Endothelial cell of umbilical vein (primary cell): ENCODE results near the gene BHLHA15. TPM values are rescaled to one million over a fixed set of nuclear protein-coding genes. Genes with fewer than 3 reads are reported as not detected.

Source experiments
- BruUV-seq: library from RNA; stranded (reverse); fragments of 400-500 nt; replicated peaks from 2 replicates; lab custom pipeline; 2021; lab: Mats Ljungman, UMichigan
- CTCF ChIA-PET: fragments of 300-600, 350-600 bp; sonication (Branson Sonifier 250); formaldehyde crosslinking; loops from one replicate; lab custom pipeline; 2021; ENCODE audit warnings: antibody characterized with exemption, inconsistent platforms; lab: Charles Lee
- POLR2A ChIA-PET: fragments of 300-600, 350-600 bp; sonication (Branson Sonifier 250); formaldehyde crosslinking; loops from one replicate; lab custom pipeline; 2021; ENCODE audit warnings: antibody characterized with exemption, inconsistent platforms; lab: Charles Lee
- DNase-seq: peaks from one replicate; pipeline ENCODE4 v3.0.0-alpha.2; 2011; ENCODE audit warnings: low read depth, low spot score
- FAIRE-seq: peaks from 2 replicates; lab custom pipeline; 2011; peaks lifted over from hg19 to GRCh38; lab: Jason Lieb, UNC
- H2AFZ ChIP-seq: 2 replicates; pipeline ENCODE4 v1.6.0; 2012; ENCODE audit warnings: low read depth, low read length, control low read depth, inconsistent platforms
- H3K27ac ChIP-seq: 2 replicates; pipeline ENCODE4 v1.5.1; 2011; ENCODE audit warnings: low read depth, mild to moderate bottlenecking, control low read depth, low read length, moderate library complexity; ENCODE audit not compliant: insufficient read depth
- H3K27me3 ChIP-seq, 2 experiments: 2 replicates each; pipeline versions ENCODE4 v1.6.0 to v1.6.1; 2011; ENCODE audit warnings: low read length in 2 of 2, mixed read lengths in 1 of 2; ENCODE audit not compliant: control insufficient read depth in 2 of 2, insufficient read depth in 2 of 2
- H3K36me3 ChIP-seq, 2 experiments: 2 replicates in 1 of 2; 3 replicates in 1 of 2; pipeline ENCODE4 v1.5.1; 2011; ENCODE audit warnings: low read length in 2 of 2, mild to moderate bottlenecking in 1 of 2, moderate library complexity in 1 of 2; ENCODE audit not compliant: control insufficient read depth in 2 of 2, insufficient read depth in 2 of 2; ENCODE audit errors: extremely low read depth in 1 of 2
- H3K4me1 ChIP-seq: 3 replicates; pipeline ENCODE4 v1.5.1; 2011; ENCODE audit warnings: mild to moderate bottlenecking, low read length; ENCODE audit not compliant: control insufficient read depth, insufficient read depth; ENCODE audit errors: extremely low read depth
- H3K4me2 ChIP-seq: 2 replicates; pipeline ENCODE4 v1.6.1; 2011; ENCODE audit warnings: low read length, control low read depth, mixed read lengths; ENCODE audit not compliant: insufficient read depth
- H3K4me3 ChIP-seq, 3 experiments: fragments of 200-600 bp in 1 of 3; sonication (generic), shearing (Covaris generic) in 1 of 3; replicated peaks in 1 of 3; 2 replicates each; pipeline ENCODE4 v1.5.1; 2011 to 2016; ENCODE audit warnings: control low read depth in 3 of 3, low read length in 3 of 3, mild to moderate bottlenecking in 2 of 3, inconsistent platforms in 1 of 3, low read depth in 1 of 3, moderate library complexity in 1 of 3; ENCODE audit not compliant: insufficient read depth in 1 of 3
- H3K79me2 ChIP-seq: 2 replicates; pipeline ENCODE4 v1.6.0; 2012; ENCODE audit warnings: low read length, inconsistent platforms; ENCODE audit not compliant: control insufficient read depth, insufficient read depth
- H3K9ac ChIP-seq: replicated peaks from 2 replicates; pipeline ENCODE3; 2011; ENCODE audit warnings: low read length, control low read depth; ENCODE audit not compliant: insufficient read depth; ENCODE audit errors: extremely low read depth
- H3K9me1 ChIP-seq: replicated peaks from 3 replicates; pipeline ENCODE4 v1.6.0; 2011; ENCODE audit warnings: mild to moderate bottlenecking, low read length; ENCODE audit not compliant: control insufficient read depth, insufficient read depth; ENCODE audit errors: extremely low read depth
- H3K9me3 ChIP-seq: replicated peaks from 2 replicates; pipeline ENCODE4 v1.5.1; 2012; ENCODE audit warnings: low read length, inconsistent platforms; ENCODE audit not compliant: control insufficient read depth, insufficient read depth
- H4K20me1 ChIP-seq: replicated peaks from 2 replicates; pipeline ENCODE3; 2011; ENCODE audit warnings: mild to moderate bottlenecking, low read length; ENCODE audit not compliant: control insufficient read depth, insufficient read depth; ENCODE audit errors: extremely low read depth
- EZH2 ChIP-seq: IDR thresholded peaks from 2 replicates; pipeline ENCODE4 v1.6.1; 2012; ENCODE audit warnings: borderline replicate concordance, low read depth, mild to moderate bottlenecking, moderate library complexity, low read length, inconsistent platforms; ENCODE audit not compliant: severe bottlenecking
- FOS ChIP-seq: IDR thresholded peaks from 2 replicates; pipeline ENCODE4 v1.6.1; 2011; ENCODE audit warnings: mild to moderate bottlenecking, low read length, moderate library complexity, borderline replicate concordance; ENCODE audit not compliant: insufficient read depth
- JUN ChIP-seq: IDR thresholded peaks from 2 replicates; pipeline ENCODE4 v1.6.1; 2011; ENCODE audit warnings: borderline replicate concordance, low read depth; ENCODE audit not compliant: insufficient read length, insufficient read depth
- POLR2A ChIP-seq: IDR thresholded peaks from 2 replicates; pipeline ENCODE4 v1.6.1; 2012; ENCODE audit warnings: low read depth, mild to moderate bottlenecking, control low read depth, low read length
- POLR2AphosphoS5 ChIP-seq: IDR thresholded peaks from 2 replicates; pipeline ENCODE4 v1.6.1; 2012; ENCODE audit warnings: low read depth, mild to moderate bottlenecking, control low read depth, low read length, moderate library complexity; ENCODE audit not compliant: insufficient read depth
- dilution Hi-C: fragments of 300-500 bp; cut with MboI; formaldehyde crosslinking; loops from one replicate; pipeline ENCODE4 v1.15.0; 2019; ENCODE audit warnings: low sequenced_read_pairs; ENCODE audit not compliant: extremely low pct_ligation_motif_present
- intact Hi-C: fragments of 100-400 bp; cut with micrococcal nuclease; formaldehyde crosslinking; loops from one replicate; pipeline ENCODE4 v1.10.0; 2022
- polyA plus RNA-seq, 4 experiments: library from polyadenylated mRNA; depleted of rRNA in 3 of 4; stranded (reverse) in 3 of 4; unstranded in 1 of 4; fragments of >200 nt; gene quantifications; 2 replicates each; pipeline versions ENCODE4 v1.2.1 to v1.2.3, GENCODE V29; 2011 to 2012; ENCODE audit warnings: missing spikeins in 1 of 4
- total RNA-seq: library from RNA; stranded (reverse); gene quantifications from 2 replicates; pipeline ENCODE4 v1.2.3, GENCODE V29; 2021
- TF ChIP-seq, protein P1 (sequence below), 2 donors: IDR thresholded peaks; 1 replicate in 1 of 2; 2 replicates in 1 of 2; pipeline ENCODE4 v1.5.1; 2011; ENCODE audit warnings: low read length in 2 of 2, mild to moderate bottlenecking in 2 of 2, moderate library complexity in 2 of 2, control low read depth in 1 of 2, inconsistent platforms in 1 of 2, low read depth in 1 of 2; ENCODE audit not compliant: insufficient read depth in 1 of 2; ENCODE audit errors: extremely low read depth in 1 of 2
- TF ChIP-seq, protein P2 (sequence below): IDR thresholded peaks from 2 replicates; pipeline ENCODE4 v1.6.1; 2011; ENCODE audit not compliant: insufficient read depth, insufficient read length

BHLHA15 gene
- total and polyA plus RNA-seq, 2 donors (not counting 3 experiments of a cell fraction or from before 2014, with no cell fraction given), result 0.81 to 1.2 TPM

DNA sequence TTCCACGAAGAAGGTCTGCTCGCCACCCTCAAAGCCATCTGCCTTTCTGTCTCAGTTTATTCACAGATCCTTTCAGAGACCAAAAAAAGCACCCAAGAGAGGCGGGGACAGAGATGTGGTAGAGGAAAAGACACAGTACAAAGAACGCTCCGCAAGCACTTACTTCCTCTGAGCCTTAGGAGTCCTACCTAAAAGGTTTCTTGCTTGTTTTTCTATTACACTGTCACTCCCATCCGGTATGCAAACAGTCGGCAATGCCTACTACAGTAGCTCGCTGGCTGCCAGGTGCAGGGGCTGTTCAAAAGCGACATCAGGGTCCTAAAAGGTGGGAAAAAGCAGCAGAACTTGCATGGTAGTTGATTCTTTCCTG is 40.0 kb downstream of the BHLHA15 start:
- dilution Hi-C loops, result no loop called here
- peaks cover 40% of the 10 kb centered on the region for H3K79me2 ChIP-seq
- H2AFZ ChIP-seq, result no peak overlapping the region
- no peaks in the 10 kb centered on the region for H3K27me3 ChIP-seq
- peak overlapping the region; percentile 64 for H3K4me2 ChIP-seq
- ChIA-PET CTCF (interaction anchor here (1.0 to 1.5 kb wide), 3 partner anchors 10 to 32 kb away, joined by 3 to 7 read pairs (median 4); no protein-coding TSS in a partner anchor), POLR2A (interaction anchor here (0.8 kb wide), 1 partner anchor 14 kb away, joined by 3 read pairs; no protein-coding TSS in a partner anchor)
- peak overlapping the region; percentile 58 for H3K27ac ChIP-seq
- no peaks in the 10 kb centered on the region for H4K20me1 ChIP-seq
- FAIRE-seq, result peak; percentile 52
- intact Hi-C loops, result loop anchor here (1.0 to 2.0 kb wide), 2 partner anchors 15 to 150 kb away; partner anchors contain the start of gene BAIAP2L1
- H3K9me3 ChIP-seq, result no peaks in the 10 kb centered on the region
- no peaks in the 10 kb centered on the region for H3K36me3 ChIP-seq
- peaks cover 43% of the 10 kb centered on the region for H3K4me1 ChIP-seq
- TF ChIP-seq, protein P1, sequence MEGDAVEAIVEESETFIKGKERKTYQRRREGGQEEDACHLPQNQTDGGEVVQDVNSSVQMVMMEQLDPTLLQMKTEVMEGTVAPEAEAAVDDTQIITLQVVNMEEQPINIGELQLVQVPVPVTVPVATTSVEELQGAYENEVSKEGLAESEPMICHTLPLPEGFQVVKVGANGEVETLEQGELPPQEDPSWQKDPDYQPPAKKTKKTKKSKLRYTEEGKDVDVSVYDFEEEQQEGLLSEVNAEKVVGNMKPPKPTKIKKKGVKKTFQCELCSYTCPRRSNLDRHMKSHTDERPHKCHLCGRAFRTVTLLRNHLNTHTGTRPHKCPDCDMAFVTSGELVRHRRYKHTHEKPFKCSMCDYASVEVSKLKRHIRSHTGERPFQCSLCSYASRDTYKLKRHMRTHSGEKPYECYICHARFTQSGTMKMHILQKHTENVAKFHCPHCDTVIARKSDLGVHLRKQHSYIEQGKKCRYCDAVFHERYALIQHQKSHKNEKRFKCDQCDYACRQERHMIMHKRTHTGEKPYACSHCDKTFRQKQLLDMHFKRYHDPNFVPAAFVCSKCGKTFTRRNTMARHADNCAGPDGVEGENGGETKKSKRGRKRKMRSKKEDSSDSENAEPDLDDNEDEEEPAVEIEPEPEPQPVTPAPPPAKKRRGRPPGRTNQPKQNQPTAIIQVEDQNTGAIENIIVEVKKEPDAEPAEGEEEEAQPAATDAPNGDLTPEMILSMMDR (IDR thresholded peaks at IDR 0.05; ENCODE audit: extremely low read depth in 1 of 2, insufficient read depth in 1 of 2, low read depth in 1 of 2, low read length in 2 of 2), result no peak
- TF ChIP-seq FOS, result no peak
- no peak for TF ChIP-seq POLR2A
- TF ChIP-seq EZH2, result no peak
- TF ChIP-seq POLR2AphosphoS5, result no peak
- no peak for TF ChIP-seq JUN
- TF ChIP-seq, protein P2, sequence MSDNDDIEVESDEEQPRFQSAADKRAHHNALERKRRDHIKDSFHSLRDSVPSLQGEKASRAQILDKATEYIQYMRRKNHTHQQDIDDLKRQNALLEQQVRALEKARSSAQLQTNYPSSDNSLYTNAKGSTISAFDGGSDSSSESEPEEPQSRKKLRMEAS, result no peak
- no peak for DNase-seq
- H3K9ac ChIP-seq, result peak overlapping the region; percentile 81
- no peaks in the 10 kb centered on the region for H3K9me1 ChIP-seq
- peak overlapping the region; percentile 53 to 96 (median 65) for H3K4me3 ChIP-seq
- TSS peak; percentile 44 for BruUV-seq
